ENCODE results near the gene MCMBP.
A peak's percentile ranks its signal among the peaks of the same experiment; 100 is the strongest.
"Not testable (repeated sequence)": the region's sequence is repeated elsewhere in the genome, so short reads cannot be mapped to it uniquely, and the experiment has no call there.

The MCMBP gene

DNA sequence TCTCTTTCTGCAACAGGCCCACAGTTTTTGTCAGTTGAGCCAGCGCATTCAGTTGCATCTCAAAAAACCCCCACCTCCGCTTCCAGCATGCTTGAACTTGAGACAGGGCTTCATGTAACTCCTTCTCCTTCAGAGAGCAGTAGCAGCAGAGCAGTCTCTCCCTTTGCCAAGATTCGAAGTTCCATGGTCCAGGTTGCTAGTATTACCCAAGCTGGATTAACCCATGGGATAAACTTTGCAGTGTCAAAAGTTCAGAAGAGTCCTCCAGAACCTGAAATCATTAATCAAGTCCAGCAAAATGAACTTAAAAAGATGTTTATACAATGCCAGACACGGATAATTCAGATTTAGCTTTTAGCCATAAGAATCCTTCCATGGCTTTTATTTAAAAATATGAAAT, 45.2 kb downstream of the MCMBP start:
- no peak for DNase-seq

DNA sequence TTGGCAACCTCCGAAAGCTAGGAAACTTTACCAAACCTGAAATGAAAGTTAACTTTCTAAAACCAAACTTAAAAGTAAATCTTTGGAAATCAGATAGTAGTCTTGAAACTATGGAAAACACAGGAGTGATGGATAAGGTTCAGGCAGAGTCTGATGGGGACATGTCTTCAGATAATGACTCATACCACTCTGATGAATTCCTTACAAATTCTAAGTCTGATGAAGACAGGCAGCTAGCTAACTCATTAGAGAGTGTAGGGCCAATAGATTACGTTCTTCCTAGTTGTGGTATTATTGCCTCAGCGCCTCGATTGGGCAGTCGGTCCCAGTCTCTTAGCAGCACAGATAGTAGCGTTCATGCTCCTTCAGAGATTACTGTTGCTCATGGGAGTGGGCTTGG, 45.9 kb downstream of the MCMBP start:
- DNase-seq, result no peak

DNA sequence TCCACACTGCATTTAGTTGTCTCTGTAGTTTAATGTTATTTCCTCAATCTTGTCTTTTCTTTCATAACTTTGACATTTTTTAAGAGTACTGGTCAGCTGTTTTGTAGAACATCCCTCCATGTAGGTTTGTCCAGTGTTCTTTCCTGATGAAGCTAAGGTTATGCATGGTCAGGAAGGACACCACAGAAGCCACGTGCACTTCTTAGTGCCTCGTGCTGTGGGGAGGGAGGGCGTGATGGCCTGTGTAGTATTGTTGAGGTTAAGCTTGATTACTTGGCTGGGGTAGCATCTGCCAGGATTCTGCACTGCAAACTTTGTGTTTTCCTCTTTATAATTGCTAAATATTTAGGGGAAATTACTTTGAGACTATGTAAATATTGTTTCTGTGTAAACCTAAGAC, 48.3 kb downstream of the MCMBP start:
- DNase-seq, result no peak

DNA sequence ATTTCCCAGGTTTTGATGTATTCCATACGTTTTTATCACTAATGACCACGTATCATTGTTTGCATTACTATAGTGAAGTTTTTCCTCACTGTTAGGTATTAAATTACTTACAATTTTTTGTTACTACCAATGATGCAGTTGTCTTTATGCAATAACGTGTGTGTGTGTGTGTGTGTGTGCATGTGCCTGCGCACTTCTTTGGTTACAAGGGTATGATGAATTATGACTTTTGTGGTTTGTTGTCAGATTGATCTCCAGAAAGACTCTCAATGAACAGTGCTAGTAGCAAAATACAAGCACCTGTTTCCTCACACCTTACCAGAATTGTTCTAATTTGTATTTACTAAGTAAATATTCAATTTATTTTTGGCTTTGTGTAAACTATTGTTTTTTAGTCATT, 51.5 kb downstream of the MCMBP start:
- no peak for DNase-seq

DNA sequence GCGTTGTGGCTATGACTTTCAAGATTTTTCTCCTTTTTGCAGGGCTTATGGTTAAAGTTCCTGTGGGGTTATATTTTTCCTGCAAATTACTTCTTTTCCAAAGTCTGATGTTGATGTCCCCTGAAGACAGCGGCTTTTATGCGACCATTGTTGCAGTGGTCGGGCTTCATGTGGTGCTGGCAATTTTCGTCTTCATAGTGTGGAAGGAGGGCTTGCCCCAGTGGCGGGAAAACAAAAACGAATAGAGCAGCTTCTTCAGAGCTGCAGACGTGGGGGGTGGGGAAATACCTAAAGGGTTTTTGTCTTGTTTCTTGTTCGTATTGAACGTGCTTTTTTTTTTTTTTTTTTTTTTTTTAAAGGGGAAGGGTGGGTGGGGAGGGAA, 53.8 kb downstream of the MCMBP start:
- no peak for DNase-seq

DNA sequence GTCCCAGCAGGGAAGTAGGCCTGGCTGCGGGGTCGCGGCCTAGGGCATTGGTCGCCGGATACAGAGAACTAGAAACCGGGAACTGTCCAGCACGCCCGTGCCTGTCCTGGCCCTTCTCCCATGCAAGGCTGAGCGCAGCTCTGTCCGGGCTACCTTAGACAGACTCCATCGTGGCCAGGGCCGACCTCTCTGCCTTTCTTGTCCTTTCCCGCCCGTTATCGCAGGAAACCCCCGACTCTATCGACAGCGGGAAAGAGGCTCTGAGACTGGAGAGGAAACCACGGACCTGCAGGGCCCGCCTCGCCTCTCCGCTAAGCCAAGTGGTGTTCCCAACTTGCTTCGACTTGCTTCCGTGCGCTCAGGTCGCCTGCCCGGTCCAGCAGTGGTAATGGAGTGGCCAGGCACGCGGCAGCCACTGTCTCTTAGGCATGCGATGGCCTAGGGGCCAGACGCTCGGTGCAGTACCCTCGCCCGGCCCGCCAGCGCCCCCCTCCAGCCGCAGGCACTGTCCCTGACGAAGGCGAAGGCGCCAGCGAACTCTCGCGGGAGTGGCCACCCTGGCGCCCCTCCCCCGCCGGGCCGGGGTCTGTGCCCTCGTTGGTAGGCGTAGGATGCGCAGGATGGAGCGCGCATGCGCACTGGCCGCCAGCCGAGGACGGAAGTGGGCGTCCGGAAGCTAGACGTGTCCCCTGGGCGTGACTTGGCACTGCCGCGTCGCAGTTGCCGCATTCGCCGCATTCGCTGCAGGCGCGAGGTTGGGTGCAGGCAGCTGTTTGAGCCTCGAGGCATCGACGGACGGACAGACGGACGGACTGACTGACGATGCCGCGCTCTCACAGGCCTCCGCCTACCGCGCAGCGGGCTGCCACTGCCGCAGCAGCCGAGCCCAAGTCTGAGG, 54.4 kb downstream of the MCMBP start:
- DNase-seq, result no peak

DNA sequence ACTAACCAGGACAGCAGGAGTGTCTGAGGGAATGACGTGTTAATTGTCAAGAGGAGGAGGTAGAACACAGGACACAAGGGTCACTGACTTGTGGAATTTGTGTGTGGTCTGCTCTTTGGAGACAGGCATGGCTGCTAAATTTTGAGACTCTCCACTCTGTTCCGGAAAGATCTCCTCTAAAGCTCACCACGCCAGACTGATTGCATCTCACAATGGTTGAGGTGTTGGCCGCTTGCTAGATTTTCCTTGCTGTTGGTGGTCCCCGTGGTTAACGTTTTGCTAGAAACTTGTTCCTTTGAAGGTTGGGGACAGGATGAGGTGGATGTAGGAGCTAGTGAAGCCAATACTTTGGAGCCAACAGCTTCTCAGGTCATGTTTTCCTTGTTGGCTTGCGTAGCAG, 57.0 kb downstream of the MCMBP start:
- DNase-seq, result no peak

DNA sequence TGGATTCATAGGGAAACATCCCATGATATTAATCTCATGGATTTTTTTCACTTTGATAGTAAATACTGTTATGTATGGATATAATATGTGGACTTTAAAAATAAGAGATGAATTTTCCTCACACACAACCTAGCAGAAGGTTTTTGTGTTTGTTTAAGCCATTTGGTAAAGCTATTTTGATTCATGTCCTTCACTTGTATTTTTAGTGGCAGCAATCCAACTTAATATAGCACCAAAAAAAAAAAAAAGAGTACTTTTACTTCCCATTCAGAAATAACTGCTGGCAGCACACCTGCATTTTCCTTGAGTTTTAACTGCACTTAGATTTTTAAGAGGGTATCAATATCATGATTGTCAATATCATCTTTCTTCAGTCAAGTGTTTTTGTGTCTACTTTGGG, 60.0 kb downstream of the MCMBP start:
- DNase-seq, result no peak

DNA sequence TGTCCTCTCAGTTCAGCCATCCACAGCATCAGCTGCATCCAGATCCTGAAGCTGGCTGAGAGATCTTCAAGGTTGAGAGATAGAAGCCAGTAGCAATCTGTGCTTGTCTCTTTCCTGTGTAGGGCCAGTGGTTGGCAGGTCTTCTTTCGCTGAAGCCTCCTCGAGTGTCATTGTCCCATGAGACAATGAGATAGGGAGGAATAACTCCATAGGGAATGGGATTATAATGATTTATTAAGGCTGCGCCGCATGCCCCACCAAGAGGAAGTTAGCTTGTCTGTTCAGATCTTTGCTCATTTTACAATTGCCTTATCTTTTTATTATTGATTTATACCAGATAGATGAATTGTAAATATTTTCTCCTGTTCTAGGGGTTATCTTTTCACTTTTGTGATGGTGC, 61.5 kb downstream of the MCMBP start:
- no peak for DNase-seq

DNA sequence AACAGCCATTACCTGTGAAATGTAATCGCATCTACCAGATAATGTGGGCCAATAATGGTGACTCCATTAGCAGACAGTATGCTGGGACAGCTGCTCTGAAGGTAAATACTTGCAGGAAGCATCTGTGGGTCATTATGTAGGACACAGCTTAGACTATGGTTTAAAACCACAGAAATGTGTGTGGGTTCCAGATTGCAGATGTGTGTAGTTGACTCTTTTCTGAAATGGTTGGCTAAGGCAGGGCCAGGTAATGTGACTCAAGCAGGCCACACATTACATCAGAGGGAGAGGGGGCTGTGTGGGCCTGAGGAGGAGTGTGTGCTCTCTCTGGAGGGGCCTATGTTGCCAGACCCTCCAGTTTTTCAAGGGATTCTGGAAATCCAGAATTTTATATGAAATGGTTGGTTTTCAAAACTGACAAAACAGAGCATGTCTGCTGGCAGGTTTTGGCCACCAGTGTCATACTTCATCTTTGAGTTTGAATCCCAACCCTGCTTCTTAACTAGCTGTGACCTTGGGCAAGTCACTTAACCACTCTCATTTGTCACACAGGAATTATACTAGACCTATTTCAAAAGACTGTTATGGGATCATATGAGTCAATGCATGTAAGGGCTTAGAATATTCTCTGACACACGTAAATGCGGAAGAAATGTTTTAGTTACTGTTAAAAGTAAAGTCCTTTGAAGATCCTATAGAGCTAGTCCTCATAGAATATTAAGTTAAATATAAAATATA, 64.5 kb downstream of the MCMBP start:
- no peak for DNase-seq

DNA sequence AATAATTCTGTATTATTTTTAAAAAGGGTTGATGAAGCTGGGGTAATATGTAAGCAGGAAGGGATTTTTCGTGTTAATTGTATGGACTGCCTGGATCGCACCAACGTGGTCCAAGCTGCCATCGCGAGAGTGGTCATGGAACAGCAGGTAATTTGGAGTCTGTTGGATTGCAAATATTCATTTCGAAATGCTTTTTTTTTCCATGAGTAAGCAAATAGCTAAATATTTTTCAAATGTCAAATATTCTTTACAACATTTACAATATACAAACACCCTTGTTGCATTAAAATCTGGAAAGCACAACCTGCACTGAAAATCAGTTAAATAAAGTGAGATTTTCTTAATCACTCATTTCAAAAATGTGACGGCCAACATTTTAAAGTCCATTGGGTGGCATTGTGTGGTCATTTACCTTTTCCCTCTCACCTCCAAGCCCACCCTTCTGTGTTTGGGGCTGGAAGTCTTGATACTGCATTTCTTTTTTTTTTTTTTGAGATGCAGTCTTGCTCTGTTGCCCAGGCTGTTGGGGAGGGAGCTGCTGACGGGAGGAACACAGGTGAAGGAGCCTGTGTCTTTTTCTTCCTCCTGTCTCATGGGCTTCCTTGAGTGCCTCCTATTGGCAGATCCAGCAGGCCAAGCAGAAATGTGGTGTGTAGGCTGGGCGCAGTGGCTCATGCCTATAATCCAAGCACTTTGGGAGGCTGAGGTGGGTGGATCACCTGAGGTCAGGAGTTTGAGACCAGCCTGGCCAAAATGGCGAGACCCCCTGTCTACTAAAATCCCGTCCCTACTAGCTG, 66.1 kb downstream of the MCMBP start:
- DNase-seq, result no peak

DNA sequence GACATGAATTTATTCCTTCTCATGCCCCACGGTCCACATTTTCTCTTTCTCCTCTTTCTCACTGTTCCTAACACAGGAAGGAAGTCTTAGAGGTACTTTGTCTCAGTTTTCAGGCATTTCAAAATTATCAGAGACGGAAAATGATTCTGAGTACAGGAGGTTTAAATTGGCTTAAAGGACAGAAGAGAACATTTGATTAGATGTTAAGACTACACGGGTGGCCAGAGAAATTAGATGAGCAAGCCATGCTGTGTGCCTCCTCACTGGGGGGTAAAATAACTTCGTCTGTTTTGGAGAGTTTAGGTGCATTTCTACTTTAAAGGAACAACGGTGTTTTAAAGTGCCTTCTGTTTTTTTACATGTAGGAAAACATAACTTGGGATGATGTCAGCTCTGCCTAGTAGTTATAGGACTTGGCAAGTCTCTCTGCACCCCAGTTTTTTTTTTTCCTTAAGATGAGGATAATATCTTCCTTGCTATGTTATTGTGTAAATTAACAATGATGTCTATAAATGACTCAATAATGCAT, 66.9 kb downstream of the MCMBP start:
- no peak for DNase-seq

DNA sequence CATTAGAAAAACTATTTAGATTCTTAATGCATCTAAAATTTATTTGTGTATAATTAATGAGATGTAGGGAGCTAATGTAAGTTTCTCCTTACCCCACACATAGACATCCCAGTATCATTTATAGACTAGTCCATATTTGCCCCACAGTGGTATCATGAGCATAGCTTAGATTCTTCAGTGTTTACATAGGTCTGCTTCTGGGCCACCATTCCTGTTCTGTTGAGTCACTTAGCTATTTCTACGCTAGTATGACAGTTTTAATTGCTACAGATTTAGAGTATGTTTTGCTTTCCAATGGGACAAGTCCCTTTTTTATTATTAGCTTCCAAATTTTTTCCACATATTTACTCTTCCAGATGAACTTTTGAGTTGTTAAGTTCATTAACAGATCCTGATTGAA, 69.4 kb downstream of the MCMBP start:
- DNase-seq, result no peak

DNA sequence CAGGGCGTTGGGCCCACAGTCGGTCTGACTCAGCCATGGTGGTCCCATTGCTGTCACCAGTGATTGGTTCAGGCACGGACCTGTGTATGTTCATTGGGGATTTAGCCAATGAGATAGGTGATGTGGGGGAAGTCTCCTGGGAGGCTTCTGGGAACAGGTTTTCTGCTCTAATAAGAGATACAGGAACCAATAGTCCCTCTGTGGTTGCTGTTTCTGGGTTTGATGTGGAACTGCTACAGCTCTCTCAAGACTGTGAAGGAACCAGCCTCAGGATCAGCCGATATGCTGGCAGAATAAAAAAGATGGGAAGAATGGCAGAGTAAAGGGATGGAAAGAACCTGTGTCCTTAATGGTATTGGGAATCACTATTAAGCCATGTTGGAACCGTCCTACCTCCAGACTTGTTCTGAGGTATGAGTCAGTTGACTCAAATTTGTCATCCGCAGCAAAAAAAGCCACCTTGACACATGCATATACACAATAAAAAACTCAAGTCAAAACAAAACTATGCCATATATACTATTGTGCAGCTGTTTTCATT, 70.6 kb downstream of the MCMBP start:
- DNase-seq, result no peak

DNA sequence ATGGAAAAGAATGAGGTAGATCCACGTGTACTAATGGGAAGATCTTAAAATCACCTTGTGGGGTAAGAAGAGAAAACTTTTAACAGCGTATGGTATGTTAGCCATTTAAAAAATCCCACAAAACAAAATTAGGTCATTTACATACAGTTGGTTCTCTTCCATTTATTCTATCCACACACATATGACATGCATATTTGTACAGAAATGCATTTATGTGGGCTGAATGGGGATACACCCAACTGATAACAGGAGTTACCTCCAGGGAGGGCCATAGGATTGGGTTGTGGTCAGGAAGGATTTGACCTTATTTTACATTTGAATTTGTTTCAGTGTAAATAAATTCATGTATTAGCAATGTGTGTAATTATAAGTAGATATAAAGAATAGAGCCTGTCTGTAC, 71.5 kb downstream of the MCMBP start:
- no peak for DNase-seq

DNA sequence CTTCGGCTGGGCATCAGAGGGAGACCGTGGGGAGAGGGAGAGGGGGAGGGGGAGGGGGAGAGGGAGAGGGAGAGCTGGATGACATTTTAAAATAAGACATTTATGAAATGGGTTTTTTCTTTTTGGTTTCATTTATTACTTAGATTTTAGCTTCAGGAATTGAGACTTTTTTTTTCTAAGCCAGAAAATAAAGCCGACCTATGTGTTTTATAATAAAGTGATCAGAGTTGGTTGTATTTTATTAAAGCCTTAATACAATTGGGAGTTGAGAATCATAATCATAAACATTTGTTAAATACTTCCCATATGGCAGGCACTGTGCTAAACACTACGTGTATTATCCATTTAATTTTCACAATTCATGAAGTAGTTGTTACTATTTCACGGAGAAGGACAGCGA, 76.6 kb downstream of the MCMBP start:
- no peak for DNase-seq

DNA sequence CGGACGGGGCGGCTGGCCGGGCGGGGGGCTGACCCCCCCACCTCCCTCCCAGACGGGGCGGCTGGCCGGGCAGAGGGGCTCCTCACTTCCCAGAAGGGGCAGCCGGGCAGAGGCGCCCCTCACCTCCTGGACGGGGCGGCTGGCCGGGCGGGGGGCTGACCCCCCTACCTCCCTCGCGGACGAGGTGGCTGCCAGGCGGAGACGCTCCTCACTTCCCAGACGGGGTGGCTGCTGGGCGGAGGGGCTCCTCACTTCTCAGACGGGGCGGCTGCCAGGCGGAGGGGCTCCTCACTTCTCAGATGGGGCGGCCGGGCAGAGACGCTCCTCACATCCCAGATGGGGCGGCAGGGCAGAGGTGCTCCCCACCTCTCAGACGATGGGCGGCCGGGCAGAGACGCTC, 77.5 kb downstream of the MCMBP start:
- DNase-seq, result not testable (repeated sequence)

DNA sequence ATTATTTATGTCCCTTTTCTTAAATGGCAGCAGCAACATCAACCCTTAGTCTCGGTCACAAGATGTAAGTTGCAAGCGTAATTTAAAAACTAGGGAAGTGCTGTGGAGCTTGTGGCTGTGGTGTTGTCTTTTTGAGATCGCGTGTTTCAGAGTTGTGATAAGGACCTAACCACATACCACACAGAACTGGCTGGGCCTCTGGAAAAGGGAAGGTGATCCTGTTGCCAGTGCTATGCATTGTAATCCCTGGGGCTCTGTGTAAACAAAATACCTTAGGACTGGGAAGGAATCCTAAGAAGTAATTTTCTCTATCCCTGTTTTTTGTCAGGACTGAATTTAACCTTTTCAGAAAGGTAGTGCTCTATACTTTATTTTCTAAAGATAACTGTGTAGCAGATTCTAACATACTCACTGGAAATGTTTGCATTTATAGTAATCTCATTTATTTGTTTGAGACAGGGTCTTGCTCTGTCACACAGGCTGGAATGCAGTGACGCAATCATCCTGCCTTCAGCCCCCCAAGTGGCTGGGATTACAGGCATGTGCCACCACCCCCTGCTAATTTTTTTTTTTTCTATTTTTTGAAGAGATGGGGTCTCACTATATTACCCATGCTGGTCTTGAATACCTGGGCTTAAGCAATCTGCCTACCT, 86.4 kb downstream of the MCMBP start:
- DNase-seq, result peak; percentile 89

DNA sequence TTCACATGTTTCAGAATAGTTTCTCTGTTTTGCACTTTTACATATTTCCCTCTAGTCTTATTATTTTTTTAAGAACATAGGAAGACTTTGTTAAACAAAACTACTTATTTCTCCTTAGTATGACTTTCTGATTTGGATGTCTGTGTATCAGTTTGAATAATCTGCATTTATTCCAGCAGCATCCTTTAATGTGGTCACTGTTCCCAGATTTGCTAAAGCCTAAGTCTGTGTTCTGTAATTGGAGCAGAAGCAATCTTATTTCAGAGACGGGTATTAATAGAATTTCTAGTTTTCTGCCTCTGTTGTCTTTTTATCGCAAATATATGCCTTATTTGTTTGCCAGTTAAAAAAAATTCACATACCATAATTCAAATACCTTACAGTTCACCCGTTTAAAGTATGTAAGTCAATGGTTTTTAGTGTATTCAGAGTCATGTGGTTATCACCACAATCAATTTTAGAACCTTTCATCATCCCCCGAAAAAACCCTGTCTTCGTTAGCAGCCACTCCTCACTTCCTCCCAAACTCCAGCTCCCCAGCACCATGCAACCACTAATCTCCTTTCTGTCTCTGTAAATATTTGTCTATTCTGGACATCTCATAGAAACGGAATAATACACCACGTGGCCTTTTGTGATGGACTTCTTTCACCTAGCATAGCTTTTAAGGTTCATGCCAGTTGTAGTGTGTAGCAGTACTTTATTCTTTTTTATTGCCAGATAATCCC, 88.1 kb downstream of the MCMBP start:
- peak; percentile 69 for DNase-seq

DNA sequence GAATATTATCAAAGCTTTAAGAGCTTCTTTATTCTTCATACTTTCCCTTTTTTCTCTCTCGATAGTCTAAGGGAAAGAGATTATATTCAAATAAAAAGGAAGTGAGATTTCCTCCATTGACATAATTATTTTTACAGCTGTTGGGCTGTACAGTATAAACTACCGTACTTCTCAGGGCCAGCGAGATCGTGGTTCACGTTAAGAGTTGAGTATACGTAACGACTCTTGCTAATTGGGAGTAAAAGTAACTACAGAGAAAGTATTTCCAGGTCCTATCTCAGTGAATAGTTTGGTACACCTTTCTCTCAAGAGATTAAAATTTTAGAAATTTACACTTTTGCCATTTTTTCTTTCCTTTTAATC, 89.0 kb downstream of the MCMBP start:
- DNase-seq, result no peak

DNA sequence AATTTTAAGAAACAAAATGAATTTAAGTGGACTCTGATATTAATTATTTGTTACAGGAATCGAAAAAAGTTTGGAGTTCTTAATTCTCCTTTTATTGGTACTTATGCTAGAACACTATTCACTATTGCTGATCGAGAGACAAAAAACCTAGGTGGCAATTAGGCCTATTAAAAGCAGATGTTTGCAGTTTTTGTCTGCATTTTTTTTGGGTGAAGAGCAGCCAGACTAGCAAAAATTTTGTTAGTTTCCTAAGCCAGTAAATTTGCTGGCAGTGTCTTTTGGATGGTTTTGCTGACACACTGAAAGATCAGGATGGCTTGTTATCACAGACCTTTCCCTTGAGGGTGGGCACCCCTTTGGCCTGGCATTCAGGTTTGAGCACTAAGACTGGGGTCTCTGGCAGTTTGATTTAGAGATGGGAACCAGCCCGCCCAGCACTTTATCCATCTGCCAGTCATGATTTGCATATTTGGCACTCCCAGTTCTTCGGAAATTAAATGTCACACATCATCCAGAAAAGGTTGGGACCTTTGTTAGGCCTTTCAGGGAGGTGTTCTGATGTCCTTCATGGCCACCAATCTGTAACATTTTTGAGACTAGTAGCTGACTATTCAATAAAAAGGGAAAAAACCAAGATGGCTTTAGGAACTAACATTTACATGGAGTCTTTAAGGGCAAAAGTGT, 89.5 kb downstream of the MCMBP start:
- no peak for DNase-seq

Data from SIG-M5 (cell line).